Activated CD8-positive, alpha-beta memory T cell treated with anti-CD3 and anti-CD28 coated beads for 1 hour (primary cell): Measurements from ENCODE around the gene SEM1.
A peak's percentile ranks its signal among the peaks of the same experiment; 100 is the strongest.
"Not testable (repeated sequence)": the region's sequence is repeated elsewhere in the genome, so short reads cannot be mapped to it uniquely, and the experiment has no call there.

Experiments used
- DNase-seq, 2 donors: peaks; one replicate each; pipeline ENCODE4 v3.0.0-alpha.2; 2020; ENCODE audit warnings: low read depth in 1 of 2; ENCODE audit errors: extremely low read depth in 1 of 2

The SEM1 gene

DNA sequence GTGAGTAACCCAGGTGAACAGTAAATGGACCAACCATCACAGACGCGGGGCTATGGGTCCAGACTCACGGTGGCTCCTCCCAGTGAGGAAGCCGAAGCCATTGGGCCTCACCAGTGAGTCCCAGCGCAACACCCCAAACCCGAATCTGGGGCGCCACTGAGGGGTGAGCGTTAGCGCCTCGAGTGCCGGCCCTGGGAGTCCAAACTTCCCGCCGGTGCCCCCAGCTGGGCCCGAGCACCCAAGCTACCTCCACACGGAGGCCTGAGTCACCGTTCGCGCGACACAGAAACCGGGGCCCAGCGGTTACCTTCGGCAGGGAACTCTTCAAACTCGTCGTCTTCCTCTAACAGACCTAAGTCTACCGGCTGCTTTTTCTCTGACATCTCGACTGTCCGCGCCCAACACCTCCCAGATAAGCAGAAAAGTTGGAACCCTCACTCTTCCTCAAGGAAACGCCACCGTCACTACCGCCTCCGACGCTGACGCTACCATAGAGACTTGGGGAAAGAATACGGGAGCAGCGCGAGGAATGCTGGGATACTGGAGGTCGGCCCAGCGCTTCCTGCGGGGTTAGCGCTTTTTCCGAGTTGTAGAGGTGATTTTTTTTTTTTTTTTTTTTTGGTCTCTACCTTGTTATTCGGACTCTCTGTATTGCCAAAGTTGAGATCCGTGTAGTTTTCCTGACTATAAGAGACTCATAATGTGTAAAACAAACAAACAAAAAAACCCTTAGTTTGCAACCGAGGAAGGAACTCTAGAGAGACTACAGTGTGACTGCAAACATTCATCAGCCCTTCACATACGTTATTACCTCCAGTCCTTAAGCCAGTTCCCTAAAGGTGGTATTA is at the start of gene SEM1:
TSS of gene SEM1 (minus strand) at position 466 of the 848 bp plus-strand sequence. CDS start at position 383, 83 bp downstream.
- peak in 1 of 2 donors; percentile 45 for DNase-seq

DNA sequence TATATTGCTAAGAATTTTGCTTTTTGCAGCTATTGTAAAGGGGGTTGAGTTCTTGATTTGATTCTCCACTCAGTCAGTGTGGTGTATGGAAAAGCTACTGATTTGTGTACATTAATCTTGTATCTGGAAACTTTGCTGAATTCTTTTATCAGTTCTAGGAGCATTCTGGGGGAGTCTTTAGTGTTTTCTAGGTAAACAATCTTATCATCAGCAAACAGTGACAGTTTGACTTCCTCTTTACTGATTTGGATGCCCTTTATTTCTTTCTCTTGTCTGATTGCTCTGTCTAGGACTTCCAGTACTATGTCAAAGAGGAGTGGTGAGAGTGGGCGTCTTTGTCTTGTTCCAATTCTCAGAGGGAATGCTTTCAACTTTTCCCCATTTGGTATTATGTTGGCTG is 48.2 kb upstream of the SEM1 start:
- not testable (repeated sequence) for DNase-seq

DNA sequence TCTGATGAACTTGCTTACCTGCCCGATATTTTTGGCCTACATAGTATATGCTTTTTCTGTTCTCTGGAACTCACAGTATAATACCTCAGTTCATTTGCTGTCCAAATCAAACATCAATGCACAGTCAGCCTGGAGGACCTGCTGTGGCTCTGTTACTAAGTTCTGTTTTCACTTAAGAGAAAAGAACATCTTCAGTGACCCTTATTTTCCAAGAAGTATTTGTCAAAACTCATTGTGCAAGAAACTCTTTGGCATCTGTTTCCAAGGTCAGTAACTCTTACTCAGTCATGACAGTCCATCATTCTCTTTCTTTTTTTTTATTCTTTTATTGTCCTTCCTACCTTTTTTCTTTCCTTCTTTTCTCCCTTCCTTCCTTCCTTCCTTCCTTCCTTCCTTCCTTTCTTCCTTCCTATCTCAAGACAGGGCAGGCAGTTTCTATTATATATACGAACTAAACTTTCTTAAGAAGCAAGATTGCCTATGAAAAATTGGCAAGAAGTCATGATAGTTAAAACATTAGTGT is 37.8 kb upstream of the SEM1 start:
- no peak for DNase-seq

DNA sequence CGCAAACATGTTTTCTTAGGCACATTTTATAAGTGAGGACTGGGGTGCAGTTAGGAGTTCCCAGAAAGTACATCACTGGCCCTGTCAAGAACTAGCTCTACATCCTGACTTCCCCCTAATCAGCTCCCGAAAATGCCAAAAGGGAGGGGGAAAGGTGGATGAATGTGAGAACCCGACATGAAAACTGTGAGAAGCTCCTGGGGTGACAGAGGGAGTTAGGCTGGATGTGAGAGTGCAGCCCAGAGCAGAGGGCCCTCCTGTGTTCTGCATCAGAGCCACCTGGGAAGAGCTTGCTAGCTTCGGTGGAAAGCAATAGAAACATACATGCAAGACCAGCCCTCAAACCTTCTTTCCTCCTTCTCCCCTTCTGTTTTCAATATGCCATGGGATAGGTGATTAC is 30.5 kb upstream of the SEM1 start:
- DNase-seq: no peak

DNA sequence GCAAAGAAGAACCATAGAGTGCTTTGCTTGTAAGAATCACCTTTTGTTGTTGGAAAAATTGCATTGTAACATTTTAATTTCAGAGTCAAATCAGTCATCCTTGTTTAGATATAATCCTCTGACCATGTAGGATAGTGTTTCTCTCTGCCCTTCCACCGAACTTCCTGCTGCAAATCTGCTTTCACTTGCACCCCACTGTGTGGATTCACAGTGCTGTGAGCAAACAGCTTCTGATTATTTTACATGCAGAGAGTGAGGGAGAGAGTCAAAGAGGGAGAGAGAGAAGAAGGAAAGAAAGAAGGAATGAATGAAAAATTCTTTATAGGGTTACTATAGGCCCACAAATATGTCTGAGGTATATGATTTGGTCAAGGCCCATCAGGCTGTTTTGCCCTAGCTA is 30.0 kb upstream of the SEM1 start:
- DNase-seq: no peak

DNA sequence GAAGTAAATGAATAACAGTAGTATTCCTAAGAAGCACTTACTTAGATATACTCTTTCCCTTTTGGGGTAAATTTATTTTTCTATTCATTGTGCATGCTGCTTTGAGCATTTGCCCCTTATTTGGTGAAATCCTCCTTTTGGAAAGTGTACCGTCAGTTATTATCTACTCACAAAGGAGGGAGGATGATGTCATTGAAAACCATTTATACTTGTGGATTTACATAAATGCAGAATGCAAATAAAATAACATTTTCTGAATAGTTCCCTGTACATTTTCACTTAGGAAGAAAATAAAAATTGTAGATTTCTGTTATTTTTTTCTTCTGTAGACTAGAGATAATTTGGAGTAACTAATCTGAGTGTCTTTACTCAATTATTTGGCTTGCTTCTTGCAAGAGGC is 29.5 kb upstream of the SEM1 start:
- DNase-seq: no peak

DNA sequence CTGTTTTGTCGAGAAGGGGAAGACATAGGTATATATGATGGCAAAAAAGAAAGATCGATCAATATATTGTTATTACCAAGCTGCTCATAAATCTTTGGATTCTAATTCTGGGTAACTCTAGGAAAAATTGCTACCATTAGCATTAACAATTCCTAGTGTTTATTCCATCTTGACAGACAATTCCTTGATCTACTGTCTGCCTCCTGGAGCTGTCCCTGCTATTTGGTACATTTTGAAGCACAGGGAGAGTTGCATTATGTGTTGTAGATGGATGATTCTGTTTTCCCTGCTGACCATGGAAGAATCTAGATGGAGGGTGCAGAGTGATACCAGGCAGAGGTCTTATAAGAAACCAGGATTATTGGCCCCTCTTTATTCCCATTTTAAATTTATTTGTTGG is 29.1 kb upstream of the SEM1 start:
- DNase-seq: no peak

DNA sequence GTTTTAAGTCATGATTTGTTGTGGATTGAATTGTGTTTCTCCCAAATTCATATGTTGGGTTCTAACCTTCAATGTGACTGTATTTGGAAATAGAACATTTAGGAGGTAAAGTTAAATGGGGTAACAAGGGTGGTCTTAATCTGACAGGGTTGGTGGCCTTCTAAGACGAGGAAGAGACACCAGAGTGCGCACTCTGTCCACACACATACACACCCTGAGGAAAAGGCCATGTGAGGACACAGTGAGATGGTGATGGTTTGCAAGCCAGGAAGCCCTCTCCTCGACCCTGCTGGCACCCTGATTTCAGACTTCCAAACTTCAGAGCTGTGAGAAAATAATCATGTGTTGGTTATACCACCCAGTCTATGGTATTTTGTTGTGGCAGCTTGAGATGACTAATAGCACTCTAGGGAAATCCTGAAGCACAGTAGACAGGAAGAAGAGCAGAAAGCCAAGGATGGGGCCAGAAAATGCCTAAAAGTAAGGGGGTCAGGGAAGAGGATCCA is 28.0 kb upstream of the SEM1 start:
- no peak for DNase-seq

DNA sequence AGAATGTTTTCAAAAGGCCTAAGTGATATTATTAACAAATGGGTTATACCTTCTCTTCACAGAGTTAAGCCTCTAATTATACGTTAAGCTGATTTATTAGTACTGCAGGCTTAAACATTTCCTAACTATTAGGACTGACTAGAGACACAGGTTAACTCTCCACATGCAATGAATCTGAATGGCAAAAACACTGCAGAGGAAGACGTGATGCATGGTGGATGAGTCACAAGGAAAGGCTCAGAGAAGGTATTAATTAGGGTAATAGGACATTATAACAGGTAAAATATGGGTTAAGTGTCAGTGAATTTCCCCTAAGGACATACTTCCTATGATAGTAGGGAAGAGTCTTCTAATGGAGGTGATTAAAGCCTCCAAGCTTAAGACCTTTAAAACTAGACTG is 24.7 kb upstream of the SEM1 start:
- no peak for DNase-seq

DNA sequence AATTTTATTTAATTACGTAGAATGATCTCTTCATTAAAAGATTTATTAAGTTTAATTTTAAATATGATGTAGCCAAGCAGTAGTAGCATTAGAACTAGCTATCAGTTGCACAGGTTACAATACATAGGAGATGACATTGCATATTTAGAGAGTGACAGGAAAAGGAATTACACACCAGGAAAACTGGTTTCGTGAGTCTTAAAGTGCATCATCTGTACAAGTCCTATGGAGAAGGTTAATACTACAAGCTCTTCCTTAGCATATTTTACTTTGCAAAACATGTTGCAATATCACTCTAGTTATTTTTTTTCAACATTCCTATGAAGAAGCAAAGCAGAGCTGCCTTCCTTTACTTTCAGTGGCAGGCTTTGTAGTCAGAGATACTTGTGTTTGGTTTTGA is 20.2 kb upstream of the SEM1 start:
- no peak for DNase-seq

DNA sequence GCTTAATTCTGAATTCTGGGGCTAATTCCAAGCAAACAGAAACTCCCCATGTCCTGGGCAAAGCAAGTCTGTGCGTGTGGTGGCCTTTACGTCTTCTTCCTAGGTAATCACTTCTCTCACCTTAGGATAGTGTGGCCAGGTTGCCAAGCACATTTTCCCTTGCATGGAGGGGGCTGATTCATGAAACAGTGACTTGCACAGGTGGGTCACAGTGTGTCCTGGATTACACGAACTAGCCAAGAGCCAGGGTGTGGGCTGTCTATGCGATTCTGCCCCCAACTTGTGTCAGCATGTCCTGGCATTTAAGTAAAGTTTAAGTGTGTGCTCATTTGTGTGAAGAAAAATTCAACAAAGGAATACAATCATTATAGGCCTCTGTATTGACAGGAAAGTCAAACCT is 18.5 kb upstream of the SEM1 start:
- no peak for DNase-seq

DNA sequence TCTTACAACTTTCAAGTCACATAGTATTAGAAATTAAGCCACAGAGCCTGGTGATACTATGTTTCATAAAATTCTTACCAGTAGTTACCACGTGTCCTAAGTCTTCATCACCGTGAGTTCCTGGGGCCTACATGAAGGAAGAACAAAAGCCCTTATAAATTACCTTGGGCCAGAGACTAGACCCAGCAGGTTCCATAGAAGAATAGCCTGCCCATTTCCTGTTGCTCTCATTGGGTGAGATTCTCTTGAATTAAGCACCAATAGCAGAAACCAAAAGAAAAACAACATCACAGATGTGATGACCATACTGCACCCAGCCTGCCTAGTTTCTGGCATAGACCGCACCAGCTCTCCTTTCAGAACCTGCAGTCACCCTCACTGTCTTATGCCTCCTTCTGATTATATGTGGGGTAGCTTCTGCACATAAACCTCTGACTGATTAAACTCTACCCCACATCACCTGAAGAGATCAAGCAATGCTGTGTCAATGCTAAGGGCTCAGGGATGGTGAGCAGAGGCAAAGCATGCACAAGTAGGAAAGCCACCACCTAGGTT is 18.0 kb upstream of the SEM1 start:
- no peak for DNase-seq

DNA sequence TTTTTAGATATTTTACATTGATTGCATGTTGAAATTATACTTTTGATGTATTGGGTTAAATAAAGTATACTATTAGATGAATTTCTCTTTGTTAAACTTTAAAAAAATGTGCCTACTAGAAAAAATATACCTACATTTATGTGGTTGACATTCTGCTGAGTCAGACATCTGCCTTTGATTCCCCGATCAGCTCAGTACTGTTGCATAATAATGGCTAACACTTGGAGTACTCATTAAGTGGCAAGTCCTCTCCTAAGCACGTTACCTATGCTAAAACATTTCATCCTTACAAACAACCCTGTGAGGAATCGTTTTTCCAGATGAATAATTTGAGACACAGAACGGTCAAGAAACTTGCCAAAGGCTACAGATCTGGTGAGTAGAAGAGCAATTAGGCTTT is 14.0 kb upstream of the SEM1 start:
- DNase-seq: no peak

DNA sequence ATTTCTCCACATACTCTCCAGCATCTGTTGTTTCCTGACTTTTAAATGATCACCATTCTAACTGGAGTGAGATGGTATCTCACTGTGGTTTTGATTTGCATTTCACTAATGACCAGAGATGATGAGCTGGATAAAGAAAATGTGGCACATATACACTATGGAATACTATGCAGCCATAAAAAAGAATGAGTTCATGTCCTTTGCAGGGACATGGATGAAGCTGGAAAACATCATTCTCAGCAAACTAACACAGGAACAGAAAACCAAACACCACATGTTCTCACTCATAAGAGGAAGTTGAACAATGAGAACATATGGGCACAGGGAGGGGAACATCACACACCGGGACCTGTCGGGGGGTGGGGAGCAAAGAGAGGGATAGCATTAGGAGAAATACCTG is 13.3 kb upstream of the SEM1 start:
- not testable (repeated sequence) for DNase-seq

DNA sequence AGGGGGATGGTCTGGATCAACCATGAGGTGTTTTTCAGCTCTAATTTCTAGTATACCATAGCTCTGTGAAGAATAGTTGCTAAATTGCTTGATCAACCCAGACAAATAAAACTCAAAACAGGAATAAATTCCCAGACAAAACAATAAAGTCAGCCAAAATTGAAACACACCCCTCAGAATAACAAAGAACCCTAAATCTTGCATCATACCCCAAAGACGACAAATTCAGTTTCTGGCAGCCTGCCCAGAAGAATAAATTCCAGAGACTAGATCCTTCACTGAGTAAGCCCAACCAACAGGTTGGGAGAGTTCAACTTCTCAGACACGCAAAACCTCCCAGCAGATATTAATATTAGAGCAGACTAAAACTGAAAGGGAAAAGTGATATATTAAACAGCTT is 11.2 kb upstream of the SEM1 start:
- DNase-seq: no peak

DNA sequence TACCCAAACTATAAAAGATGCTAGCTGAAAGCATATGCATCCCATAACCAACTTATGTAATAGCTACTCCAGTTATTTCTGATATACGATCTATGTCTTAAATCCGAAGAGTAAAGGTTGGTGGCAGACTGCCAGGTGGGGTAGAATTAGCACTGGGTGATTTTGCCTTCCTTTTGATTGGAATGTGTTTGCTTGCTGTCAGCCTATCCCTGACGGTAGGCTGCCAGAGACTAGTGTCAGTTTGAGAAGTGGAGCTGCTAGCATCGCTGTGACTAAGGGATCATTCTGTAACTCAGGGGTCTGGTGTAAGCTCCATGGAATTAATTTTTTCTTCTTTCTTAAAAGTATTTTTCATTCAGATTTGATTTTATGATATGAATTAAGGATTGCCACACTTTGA is 9.5 kb upstream of the SEM1 start:
- no peak for DNase-seq

DNA sequence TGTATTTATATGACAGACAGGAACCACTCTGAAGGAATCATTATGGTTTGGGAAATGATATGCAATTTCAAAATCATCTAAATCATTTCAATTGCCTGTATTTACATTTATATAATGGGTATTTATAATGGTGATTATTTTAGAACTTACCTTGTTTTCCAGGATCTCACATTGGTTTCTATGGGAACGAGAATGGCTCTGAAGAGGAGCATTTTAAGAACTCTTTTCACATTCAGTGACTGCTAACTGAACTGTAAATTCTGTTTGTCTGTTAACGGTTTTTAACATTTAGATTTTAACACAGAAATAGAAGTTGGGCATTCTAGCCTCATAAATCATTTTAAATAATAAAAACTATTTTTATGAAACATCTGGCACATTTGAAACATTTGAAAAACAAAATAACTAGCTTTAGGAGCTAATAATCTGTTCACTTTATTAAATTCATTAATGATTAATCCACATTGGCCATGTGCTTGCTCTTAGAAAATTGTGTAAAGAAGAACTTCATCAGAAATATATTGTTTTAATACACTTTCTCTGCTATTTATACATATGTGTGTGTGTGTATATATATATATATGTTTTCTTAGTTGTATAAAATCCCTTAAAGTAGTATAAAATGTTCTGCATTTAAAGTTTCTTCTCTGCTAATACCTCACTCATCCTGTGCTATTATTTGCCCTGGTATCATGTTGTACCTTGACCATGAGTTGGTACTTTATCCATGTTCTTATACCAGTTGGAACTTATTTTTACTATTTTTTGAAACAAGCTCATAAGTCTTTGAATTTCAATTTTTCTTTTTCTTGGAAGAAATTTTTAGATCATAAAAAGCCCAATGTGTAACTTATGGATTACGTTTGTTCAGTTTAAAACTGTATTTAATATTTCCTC is 8.7 kb upstream of the SEM1 start:
- no peak for DNase-seq

DNA sequence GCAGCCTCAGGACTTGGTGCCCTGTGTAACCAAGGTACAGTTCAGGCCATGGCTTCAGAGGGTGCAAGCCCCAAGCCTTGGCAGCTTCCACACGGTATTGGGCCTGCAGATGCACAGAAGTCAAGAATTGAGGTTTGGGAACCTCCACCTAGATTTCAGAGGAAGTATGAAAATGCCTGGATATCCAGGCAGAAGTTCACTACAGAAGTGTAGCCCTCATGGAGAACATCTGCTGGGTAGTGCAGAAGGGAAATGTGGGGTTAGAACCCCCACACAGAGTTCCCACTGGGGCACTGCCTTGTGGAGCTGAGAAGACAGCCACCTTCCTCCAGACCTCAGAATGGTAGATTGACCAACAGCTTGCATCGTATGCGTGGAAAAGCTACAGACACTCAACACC is 3.4 kb upstream of the SEM1 start:
- no peak for DNase-seq

DNA sequence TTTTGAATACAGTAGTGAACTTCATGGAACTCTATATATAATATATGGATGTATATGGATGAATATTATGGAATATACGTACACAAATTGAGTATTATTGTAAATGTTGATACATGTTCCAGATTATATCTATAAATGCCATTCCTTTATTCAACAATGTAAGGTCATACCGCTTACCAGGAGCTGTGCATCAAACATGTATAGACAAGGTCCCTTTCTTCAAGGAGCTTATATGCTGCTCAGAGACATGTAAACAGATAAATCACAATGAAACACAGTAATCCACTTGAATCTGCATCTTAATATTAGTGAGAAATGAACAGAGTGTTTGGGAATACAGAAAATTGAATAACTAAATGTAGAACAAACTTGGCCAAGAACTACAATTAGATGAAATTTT is 898 bp upstream of the SEM1 start:
- DNase-seq: no peak

DNA sequence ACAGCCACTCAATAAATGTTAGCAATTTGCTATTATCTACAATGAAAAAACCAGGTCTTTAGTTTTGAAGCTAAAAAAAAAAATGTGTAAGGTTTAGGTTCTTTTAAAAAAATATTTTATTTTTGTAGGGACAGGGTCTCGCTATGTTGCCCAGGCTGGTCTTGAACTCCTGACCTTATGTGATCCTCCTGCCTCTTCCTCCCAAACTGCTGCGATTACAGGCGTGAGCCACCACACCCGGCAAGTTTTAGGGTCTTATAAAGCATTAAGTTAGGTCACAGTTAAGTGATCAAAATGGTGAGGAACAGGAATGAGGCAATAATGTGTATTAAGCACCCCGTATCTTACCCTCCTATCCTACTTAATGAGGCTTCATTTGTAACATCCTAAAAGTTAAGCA is 774 bp downstream of the SEM1 start:
- no peak for DNase-seq
